GM18951 (cell line): ENCODE results near the gene FAAP20.

Experiments
- POLR2A ChIP-seq: IDR thresholded peaks from 4 replicates; pipeline ENCODE4 v1.6.1; 2011; ENCODE audit warnings: mild to moderate bottlenecking; ENCODE audit not compliant: insufficient read length, insufficient read depth; ENCODE audit errors: extremely low read depth
- in situ Hi-C: fragments of 300-500 bp; cut with MboI; formaldehyde crosslinking; loops from one replicate; pipeline ENCODE4 v1.12.0; 2022; ENCODE audit warnings: low sequenced_read_pairs, mixed read lengths, inconsistent platforms; ENCODE audit not compliant: unreplicated experiment

Gene FAAP20

DNA sequence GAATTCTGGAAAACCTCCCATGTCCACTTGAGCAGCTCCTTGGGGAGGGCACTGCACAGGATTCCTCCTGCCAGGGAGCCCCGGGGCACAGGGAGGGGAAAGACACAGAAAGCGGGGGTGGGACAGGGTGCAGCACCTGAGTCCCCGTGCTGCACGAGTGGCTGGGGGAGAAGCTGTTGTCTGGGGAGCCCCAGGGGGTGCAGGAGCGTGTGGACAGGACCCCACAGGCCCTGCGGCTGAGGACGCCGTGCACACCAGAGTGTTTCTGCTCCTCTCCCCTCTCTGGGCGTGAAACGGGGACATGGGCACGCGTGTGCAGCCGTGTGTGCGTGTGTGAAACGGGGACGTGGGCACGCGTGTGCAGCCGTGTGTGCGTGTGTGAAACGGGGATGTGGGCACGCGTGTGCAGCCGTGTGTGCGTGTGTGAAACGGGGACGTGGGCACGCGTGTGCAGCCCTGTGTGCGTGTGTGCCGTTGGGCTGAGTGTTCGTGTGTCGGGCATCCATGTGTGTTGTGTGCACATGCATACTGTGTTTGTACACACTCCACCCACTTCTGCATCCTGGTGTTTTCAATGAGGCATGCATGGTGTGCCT, 21.9 kb downstream of the FAAP20 start:
- in situ Hi-C loops: no loop called here
- no peak for TF ChIP-seq POLR2A

- no peak for TF ChIP-seq POLR2A
- in situ Hi-C loops: no loop called here
Observed at GRCh38 chr1:2172012-2172411, 22.6 kb downstream of the FAAP20 start.

DNA sequence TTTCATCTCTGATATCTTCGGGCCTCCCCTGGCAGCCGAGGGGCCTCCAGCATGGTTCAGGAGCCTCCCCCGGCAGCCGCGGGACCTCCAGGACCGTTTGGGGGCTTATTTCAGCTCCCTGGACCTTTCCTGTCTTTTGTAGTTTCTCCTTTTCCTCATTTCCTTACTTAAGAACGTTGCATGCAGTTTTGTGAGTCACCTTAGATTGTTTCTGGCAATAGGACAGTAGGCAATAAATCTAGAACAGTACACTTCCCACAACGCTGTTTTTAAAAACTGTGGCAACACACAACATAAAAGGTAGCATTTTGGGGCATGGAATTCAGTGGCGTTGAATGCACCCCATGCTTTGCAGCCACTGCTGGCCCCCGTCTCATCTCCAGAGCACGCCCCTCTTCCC, 24.4 kb downstream of the FAAP20 start:
- TF ChIP-seq POLR2A: no peak
- in situ Hi-C loops: no loop called here

DNA sequence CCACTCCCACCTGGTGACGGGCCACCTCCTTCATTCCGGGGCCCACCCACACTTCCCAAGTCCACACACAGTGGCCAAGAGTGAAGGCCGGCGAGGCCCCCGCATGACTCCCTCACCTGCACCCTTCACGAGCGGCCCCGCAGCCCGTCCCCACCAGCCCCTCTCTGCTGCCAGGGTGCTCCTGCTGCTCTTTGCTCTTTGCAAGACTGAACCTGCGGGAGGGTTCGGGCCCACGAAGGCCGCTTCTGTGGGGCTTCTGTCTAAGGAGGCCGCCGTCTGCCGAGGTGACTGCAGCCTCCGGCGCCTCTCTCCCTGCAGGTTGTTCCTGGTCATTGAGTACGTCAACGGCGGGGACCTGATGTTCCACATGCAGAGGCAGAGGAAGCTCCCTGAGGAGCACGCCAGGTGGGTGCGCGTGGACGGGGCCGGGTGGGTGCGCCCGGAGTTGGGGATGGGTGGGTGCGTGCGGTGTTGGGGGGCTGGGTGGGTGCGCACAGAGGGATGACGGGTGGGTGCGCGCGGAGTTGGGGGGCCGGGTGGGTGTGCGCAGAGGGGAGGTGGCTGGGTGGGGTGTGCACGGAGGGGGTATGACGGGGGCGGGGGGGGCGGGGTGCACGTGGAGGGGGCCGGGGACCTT, 25.3 kb downstream of the FAAP20 start:
- TF ChIP-seq POLR2A: no peak
- in situ Hi-C loops: no loop called here

DNA sequence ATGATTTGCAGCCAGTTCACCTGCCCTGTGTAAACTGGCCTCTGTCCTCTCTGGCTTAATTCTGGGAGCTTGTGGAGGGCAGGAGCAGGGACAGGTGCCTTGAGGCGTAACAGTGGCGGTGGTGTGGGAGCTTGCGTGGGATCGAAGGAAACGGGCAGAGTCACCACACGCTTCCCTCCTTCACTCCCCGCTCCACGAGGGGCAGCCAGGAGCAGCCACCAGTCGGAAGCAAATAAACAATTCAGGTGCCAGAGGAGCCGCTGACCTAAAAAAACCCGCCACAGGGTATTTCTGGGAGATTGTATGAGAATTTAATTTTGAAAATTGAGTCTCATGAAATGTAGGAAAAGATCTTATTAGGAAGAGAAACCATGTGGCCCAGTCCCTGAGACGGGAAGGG, 26.0 kb downstream of the FAAP20 start:
- in situ Hi-C loops: no loop called here
- TF ChIP-seq POLR2A: no peak

- in situ Hi-C loops: no loop called here
- TF ChIP-seq POLR2A: no peak
Observed at GRCh38 chr1:2168090-2168489, 26.5 kb downstream of the FAAP20 start.

- no peak for TF ChIP-seq POLR2A
- in situ Hi-C loops: no loop called here
Observed at GRCh38 chr1:2166695-2167094, 27.9 kb downstream of the FAAP20 start.

DNA sequence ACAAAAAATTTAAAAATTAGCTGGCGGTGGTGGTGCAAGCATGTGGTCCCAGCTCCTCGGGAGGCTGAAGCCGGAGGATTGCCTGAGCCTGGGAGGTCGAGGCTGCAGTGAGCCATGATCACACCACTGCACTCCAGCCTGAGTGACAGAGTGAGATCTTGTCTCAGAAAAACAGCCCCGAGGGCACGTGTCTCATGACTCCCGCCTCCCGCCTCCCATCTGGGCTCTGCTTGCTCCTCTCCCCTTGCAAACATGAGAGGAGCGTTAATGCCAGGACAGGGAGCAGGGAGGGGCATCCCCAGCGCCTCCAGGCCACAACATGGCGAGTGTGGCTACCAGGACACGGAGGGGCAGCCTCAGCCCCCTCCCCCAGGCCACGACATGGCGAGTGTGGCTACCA, 28.3 kb downstream of the FAAP20 start:
- TF ChIP-seq POLR2A: no peak
- in situ Hi-C loops: no loop called here

- in situ Hi-C loops: no loop called here
Observed at GRCh38 chr1:2165646-2166045, 28.9 kb downstream of the FAAP20 start.

DNA sequence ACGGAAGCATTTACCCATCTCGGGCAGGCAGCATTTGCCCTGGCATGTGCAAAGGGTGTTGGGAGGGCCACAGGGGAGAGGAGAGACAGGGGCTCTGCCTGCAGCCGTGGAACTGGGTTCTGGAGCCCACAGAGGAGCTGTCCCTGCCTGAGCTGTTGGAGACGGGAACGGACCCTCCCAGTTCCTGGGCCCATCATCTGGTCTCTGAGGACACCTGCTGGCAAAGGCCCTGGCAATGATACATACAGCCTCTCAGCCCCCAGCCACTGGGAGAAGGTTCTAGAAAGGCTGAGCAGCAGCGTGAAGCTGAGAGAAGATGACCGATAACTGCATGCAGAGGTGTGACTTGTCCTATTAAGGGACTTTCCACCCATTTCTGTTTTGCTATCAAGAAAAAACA, 31.4 kb downstream of the FAAP20 start:
- in situ Hi-C loops: no loop called here

More at GRCh38 chr1:2165646-2166045, 28.9 kb downstream of the FAAP20 start:
- no peak for TF ChIP-seq POLR2A

GRCh38 chr1:2160451-2161300, 33.9 kb downstream of the FAAP20 start:
- in situ Hi-C loops: no loop called here
- TF ChIP-seq POLR2A: no peak

More for the DNA sequence above, 31.4 kb downstream of the FAAP20 start:
- no peak for TF ChIP-seq POLR2A

DNA sequence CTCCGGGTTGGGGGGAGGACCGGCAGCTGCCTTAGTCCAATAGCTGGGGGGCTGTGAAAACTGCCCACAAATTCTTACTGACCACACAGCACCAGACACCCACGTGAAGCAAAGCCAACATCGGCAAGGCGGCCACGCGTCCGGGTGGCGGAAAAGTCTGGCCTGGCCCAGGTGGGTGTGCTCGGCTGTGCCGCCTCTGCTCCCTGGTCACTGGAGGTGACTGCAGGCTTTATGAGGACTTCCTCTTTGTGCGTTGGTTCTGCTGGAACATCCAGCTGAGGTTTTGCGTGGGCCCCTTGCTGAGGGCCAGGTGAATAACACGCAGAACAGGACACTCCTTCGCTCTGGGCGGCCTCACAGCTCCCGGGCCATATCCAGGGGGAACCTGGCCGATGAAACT, 35.4 kb downstream of the FAAP20 start:
- in situ Hi-C loops: no loop called here
- no peak for TF ChIP-seq POLR2A

DNA sequence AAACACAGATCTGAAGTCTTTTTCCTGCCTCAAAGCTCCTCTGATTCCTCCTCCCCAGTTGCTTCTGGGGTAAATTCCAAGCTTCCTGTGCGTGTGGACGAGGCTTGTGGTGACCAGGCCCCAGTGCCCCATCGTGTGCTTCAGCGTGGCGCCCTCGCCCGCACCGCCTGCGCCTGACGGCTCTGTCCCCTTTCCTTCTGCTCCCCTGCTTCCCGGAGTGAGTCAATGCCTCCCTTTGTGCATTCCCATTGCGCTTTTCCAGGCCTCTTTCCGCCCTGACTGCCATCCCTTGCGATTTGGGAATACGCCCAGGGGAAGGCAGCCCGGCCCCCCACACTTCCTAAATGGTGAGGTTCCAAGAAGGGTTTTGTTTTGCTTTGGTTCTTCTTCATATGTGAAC, 36.3 kb downstream of the FAAP20 start:
- in situ Hi-C loops: no loop called here
- TF ChIP-seq POLR2A: no peak

- in situ Hi-C loops: no loop called here
- TF ChIP-seq POLR2A: no peak
Observed at GRCh38 chr1:2157856-2158255, 36.7 kb downstream of the FAAP20 start.

DNA sequence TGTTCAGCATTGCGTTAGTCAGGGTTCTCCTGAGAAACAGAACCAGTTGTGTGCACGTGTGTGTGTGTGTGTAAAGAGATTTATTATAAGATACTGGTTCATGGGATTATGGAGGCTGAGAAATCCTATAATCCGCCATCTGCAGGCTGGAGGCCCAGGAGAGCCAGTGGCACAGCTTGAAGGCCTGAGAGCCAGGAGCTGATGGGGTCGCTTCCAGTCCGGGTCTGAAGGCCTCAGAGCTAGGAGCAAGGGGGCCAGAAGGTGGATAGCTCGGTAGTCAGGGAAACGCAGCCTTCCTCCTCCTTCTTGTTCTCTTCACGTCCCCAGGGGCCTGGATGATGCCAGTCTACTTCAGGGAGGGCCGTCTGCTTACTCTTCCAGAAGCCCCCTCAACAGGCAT, 37.7 kb downstream of the FAAP20 start:
- TF ChIP-seq POLR2A: no peak
- in situ Hi-C loops: no loop called here
